Iris pigment epithelial cell (primary cell): ENCODE results near the gene TNS4.
A peak's percentile ranks its signal among the peaks of the same experiment; 100 is the strongest.

Source experiments
- DNase-seq: peaks from one replicate; pipeline ENCODE4 v3.0.0-alpha.2; 2011; ENCODE audit warnings: low read depth

TNS4 gene

DNA sequence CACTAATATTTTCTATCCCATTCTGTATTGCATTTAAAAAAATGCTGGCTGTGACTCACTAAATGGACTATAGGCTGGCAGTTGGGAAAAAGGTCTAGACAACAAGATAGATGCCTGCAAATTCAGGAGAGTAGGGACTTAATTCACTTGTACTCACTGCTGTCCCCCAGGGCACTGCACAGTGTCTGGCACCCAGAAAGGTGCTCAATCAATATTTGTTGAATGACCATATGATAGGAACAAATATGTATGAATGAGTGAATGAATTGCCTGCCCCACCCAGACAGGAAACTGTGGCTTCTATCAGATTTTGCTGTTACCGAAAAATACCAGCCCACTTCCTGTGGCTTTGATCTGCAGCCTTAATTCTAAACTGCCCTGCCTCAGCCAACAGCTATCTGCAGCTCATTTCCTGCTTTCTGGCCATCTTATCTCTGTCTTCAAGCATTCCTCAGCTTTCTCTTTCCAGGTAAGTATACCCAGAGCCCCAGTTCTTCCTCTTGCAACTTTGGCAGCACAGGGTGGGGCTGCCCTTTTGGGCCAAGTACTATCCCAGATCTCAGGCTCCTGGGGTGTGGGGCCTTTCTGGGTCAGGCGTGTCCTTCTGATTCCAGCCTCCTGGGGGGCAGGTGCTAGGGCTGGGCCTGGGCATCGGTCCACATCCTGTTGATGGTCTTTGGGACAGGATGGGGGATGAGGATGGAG lies 15.3 kb upstream of the TNS4 start:
- peak; percentile 55 for DNase-seq

- no peak for DNase-seq
Observed at GRCh38 chr17:40515491-40516041, 14.1 kb upstream of the TNS4 start.

- DNase-seq = no peak
Observed at GRCh38 chr17:40515011-40515410, 13.6 kb upstream of the TNS4 start.

- DNase-seq = no peak
Observed at GRCh38 chr17:40514013-40514875, 12.8 kb upstream of the TNS4 start.

DNA sequence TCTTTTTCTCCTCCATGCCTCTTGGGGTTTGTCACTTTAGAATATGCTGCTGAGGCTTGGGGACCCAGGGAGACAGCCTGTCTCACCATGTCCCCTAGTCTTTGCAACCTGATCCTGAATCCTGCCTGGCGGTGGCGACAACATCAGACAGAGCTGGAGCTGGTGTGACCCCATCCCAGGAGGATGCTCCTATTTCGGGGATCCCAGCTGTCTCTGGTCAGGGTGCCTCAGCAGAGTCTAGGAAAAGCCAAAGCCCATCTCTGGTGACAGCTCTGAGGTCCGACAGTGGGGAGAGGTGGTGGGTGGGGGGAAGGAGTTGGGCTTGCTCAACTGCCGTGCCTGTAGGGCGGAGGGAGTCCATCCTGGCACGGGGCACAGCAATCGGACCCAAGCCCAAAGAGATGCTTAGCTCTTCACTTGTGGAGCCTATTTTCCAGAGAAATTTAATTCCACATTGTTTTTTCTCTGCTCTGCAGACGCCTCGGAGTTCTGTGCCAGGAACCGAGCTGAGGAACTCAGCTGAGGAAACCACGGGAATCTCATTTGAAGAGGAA lies 10.3 kb upstream of the TNS4 start:
- DNase-seq = no peak

GRCh38 chr17:40511136-40511535 lies 9.7 kb upstream of the TNS4 start:
- no peak for DNase-seq

GRCh38 chr17:40510328-40510648 lies 8.9 kb upstream of the TNS4 start:
- peak; percentile 75 for DNase-seq

DNA sequence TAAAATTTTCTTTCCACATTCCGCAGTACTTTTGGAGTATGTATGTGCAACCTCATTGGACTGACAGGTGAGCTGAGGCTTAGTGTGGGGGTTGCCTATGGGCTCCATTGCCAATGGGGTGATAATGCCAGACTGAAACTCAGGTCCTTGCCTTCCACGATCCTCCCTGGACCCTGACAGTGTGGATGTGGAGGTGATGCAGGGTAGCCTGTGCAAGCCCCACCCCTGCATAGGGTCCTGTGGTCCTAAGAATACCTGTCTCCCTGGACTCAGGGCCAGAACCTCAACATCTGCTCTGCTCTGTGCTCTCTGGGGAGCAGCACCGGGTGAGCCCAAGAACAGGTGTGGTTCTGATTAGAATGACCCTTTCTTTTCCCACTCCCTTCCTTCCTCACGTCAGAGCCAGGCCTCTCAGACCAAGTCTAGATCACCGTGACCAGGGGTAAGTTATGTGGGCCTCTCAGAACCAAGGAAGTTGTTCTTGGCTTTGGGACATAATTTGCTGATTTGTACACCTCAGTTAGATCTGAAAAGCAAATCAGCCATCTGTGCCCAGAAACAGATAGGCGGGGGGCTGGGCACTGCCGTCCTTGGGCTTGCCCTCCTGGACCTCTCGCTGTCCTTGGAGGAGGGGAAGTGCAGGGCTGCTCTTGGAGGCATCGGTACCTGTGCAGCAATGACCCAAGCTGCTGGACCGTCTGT lies 8.4 kb upstream of the TNS4 start:
- DNase-seq = no peak

GRCh38 chr17:40506786-40507185 lies 5.4 kb upstream of the TNS4 start:
- DNase-seq = no peak

DNA sequence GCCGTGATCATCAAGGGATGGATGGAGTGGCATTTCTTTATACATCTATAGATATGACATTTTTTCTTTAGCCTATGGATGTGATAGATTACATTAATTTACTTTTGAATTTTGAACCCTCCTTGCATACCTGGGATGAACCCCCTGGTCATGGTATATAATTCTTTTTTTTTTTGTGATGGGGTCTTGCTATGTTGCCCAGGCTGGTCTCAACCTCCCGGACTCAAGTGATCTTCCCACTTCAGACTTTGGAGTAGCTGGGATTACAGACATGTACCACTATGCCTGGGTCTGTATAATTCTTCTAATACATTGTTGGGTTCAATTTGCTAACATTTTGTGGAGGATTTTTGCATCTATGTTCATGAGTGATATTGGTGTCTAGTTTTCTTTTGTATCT lies 1.7 kb upstream of the TNS4 start:
- no peak for DNase-seq

DNA sequence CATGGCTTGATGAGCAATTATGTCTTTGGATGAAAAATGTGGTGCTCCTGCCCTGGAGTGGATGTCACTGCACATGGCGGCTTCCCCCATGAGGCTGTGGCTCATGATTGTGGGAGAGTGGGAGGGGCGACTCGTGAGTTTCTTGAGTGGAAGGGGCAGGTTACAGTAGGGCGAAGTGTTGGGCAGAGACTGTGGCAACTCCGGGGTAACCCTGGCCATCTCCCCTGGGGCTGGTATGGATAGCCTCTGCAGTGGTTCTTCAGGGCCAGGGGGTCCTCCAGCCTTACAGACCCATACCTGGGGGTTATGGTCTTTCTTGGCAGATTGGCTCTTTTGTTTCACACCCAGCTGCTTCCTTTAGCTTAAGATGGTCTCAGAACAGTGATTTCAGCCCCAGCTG lies 1.3 kb upstream of the TNS4 start:
- no peak for DNase-seq

DNA sequence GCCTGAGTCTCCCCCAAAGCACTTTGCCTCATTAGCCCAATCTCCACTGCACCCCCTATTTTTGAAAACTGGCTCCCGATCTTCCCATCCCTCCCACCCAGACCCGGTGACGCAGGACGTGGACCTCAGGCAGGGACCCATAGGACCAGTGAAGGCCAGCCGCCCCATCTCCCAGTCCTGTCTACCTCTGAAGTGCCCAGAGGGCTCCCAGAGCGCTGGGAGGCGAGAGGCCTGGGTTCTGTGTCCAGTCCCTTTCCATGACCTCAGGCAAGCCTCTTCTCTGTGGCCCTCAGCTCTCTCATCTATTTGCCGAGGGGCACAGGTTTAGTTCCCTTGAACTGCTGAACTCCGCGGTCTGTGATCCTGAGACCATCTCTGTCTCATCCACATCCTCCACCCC lies 714 bp downstream of the TNS4 start:
- DNase-seq = no peak

GRCh38 chr17:40500190-40500589 lies 1.2 kb downstream of the TNS4 start:
- DNase-seq = no peak

GRCh38 chr17:40499551-40500189 lies 1.8 kb downstream of the TNS4 start:
- DNase-seq = peak; percentile 55

GRCh38 chr17:40498281-40499084 lies 2.9 kb downstream of the TNS4 start:
- DNase-seq = no peak

- no peak for DNase-seq
Observed at GRCh38 chr17:40497695-40498094, 3.7 kb downstream of the TNS4 start.

GRCh38 chr17:40496634-40497420 lies 4.6 kb downstream of the TNS4 start:
- DNase-seq = no peak

GRCh38 chr17:40496170-40496569 lies 5.3 kb downstream of the TNS4 start:
- DNase-seq = no peak

DNA sequence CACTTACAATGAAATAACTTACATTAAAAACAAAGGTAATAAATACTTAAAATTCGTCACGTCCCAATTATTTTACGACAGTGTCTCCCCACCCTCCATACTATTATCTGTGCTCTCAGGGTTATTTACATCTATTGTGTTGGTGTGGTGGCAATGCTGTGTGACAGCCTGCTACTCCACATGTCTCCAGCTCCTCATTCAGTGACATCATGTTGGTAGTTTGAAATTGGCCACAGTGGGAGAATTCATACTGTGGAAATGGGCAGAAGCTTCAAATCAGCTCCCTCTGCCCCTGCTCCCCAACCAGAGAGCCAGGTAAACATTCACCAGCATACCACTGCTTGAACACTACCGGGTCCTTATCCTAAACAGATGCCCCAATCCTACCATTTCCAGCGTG lies 6.3 kb downstream of the TNS4 start:
- DNase-seq = no peak

DNA sequence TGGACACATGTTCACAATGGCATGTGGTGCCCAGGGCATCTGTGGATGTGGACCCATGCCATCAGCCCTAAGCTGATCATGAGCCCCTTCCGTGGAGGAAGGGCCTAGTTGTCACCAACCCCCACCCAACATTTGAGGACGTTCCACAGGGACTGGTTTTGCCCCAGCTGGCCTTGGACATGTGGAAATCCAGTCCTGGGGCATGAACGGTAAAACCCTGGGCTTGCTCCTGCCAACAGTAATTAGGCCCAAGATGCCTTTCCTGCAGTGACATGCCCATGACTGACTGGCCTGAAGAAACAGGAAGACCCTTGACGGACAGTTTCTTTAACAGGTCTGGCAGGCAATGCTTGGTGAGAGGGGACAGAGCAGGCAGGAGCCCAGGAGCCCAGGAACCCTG lies 7.7 kb downstream of the TNS4 start:
- DNase-seq = no peak
